Tibial nerve (tissue), 3 donors: ENCODE data around the gene TEX2.

Experiments
- CTCF ChIP-seq, 5 experiments: fragments of 200-600 bp in 3 of 5; fragments of 450-650 bp in 2 of 5; sonication (generic) in 3 of 5; IDR thresholded peaks; one replicate each; pipeline ENCODE4 v1.5.1; 2016 to 2019; ENCODE audit warnings: antibody characterized with exemption in 5 of 5, mild to moderate bottlenecking in 3 of 5, moderate library complexity in 2 of 5
- POLR2A ChIP-seq, 2 donors: fragments of 450-650 bp; IDR thresholded peaks; one replicate each; pipeline ENCODE4 v1.6.1; 2017; ENCODE audit warnings: antibody characterized with exemption in 2 of 2, mild to moderate bottlenecking in 2 of 2, moderate library complexity in 2 of 2

GRCh38 chr17:64216338-64217248 is 46.5 kb downstream of the TEX2 start:
- TF ChIP-seq CTCF (IDR thresholded peaks at IDR 0.05) (peak in 1 of 5 experiments; percentile 6), POLR2A (IDR thresholded peaks at IDR 0.05) (no peak)
